Frontal cortex (tissue), 1 donor: ENCODE measurements around the gene RXRB. TPM values are rescaled to one million over a fixed set of nuclear protein-coding genes. Genes with fewer than 3 reads are reported as not detected.

Experiments
- small RNA-seq: library from RNA; depleted of rRNA; stranded (forward); fragments of <200 nt; gene quantifications from one replicate; pipeline ENCODE3, GENCODE V24; 2014
- total RNA-seq: library from RNA; depleted of rRNA; stranded (reverse); fragments of >200 nt; gene quantifications from one replicate; pipeline ENCODE4 v1.2.3, GENCODE V29; 2014

RXRB gene
- total RNA-seq, 1 donor from 2014 or later, result 23.2 TPM

Small RNA genes within 50 kb of the gene (small RNA-seq; reads per million reads assigned to genes)
- gene MIR219A1 (1.5 reads per million, percentile 76 among the genes with 10 or more reads in this experiment), gene RNY4P10 (0.31 reads per million, percentile 14 among the genes with 10 or more reads in this experiment)

Other genes with a start within 250 kb of the RXRB start
- 0.82 TPM for gene HLA-DMA, start 247.6 kb downstream of the RXRB start, total RNA-seq
- 55.8 TPM for gene BRD2, start 232.1 kb downstream of the RXRB start, total RNA-seq
- gene HLA-DOA, start 191.1 kb downstream of the RXRB start, total RNA-seq, result 0.82 TPM
- gene HLA-DPA1, start 127.0 kb downstream of the RXRB start, total RNA-seq, result 1.6 TPM
- 2.4 TPM for gene HLA-DPB1, start 124.7 kb downstream of the RXRB start, total RNA-seq
- 1.2 TPM for gene COL11A2, start 8.2 kb downstream of the RXRB start, total RNA-seq
- gene SLC39A7, start 202 bp upstream of the RXRB start, total RNA-seq, result 36.3 TPM
- 3.3 TPM for gene HSD17B8, start 4.0 kb upstream of the RXRB start, total RNA-seq
- gene RING1, start 7.8 kb upstream of the RXRB start, total RNA-seq, result 24.5 TPM
- 24.9 TPM for gene VPS52, start 71.2 kb upstream of the RXRB start, total RNA-seq
- gene RPS18, start 71.4 kb upstream of the RXRB start, total RNA-seq, result 4,003 TPM
- gene B3GALT4, start 76.5 kb upstream of the RXRB start, total RNA-seq, result 9.0 TPM
- gene WDR46, start 88.6 kb upstream of the RXRB start, total RNA-seq, result 42.4 TPM
- gene PFDN6, start 88.9 kb upstream of the RXRB start, total RNA-seq, result 31.0 TPM
- 16.3 TPM for gene RGL2, start 98.3 kb upstream of the RXRB start, total RNA-seq
- 10.2 TPM for gene TAPBP, start 113.4 kb upstream of the RXRB start, total RNA-seq
- 27.3 TPM for gene ZBTB22, start 117.1 kb upstream of the RXRB start, total RNA-seq
- gene DAXX, start 122.3 kb upstream of the RXRB start, total RNA-seq, result 22.8 TPM
- 4.1 TPM for gene KIFC1, start 191.2 kb upstream of the RXRB start, total RNA-seq
- gene PHF1, start 210.3 kb upstream of the RXRB start, total RNA-seq, result 16.3 TPM
- gene CUTA, start 217.4 kb upstream of the RXRB start, total RNA-seq, result 84.8 TPM
- 35.1 TPM for gene SYNGAP1, start 219.4 kb upstream of the RXRB start, total RNA-seq